ENCODE results near the gene SMARCD1.
"Not testable (repeated sequence)": the region's sequence is repeated elsewhere in the genome, so short reads cannot be mapped to it uniquely, and the experiment has no call there.

Gene SMARCD1

DNA sequence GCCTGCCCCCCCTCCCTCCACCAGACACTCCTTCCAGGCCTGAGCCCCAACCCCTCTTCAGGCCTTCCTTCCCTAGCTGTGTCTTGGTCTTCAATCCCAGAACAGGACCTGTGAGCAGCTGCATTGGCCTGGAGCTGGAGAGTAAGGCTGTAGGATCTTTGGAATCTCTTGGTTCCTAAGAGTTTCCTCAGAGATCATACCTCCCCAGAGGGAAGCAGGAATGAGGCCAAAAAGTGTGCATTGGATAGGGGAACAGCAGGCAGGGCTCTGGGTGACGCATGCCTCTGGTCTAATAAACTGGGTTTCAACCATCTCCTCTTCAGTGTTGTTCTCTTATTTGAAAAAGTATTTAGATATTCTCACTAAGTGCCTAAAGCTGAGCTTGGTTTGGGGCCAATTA, 1.8 kb upstream of the SMARCD1 start:
- DNase-seq (ENCODE audit: low read depth in 1 of 2, low spot score in 1 of 2) = no peak
- H3K4me3 ChIP-seq (replicated peaks; ENCODE audit: insufficient read depth, low read length) = no peak overlapping the region
- no peaks in the 10 kb centered on the region for H3K27me3 ChIP-seq (ENCODE audit: insufficient read depth, poor library complexity, severe bottlenecking)
- H3K27ac ChIP-seq (replicated peaks) = no peak overlapping the region
- TF ChIP-seq, protein P1, sequence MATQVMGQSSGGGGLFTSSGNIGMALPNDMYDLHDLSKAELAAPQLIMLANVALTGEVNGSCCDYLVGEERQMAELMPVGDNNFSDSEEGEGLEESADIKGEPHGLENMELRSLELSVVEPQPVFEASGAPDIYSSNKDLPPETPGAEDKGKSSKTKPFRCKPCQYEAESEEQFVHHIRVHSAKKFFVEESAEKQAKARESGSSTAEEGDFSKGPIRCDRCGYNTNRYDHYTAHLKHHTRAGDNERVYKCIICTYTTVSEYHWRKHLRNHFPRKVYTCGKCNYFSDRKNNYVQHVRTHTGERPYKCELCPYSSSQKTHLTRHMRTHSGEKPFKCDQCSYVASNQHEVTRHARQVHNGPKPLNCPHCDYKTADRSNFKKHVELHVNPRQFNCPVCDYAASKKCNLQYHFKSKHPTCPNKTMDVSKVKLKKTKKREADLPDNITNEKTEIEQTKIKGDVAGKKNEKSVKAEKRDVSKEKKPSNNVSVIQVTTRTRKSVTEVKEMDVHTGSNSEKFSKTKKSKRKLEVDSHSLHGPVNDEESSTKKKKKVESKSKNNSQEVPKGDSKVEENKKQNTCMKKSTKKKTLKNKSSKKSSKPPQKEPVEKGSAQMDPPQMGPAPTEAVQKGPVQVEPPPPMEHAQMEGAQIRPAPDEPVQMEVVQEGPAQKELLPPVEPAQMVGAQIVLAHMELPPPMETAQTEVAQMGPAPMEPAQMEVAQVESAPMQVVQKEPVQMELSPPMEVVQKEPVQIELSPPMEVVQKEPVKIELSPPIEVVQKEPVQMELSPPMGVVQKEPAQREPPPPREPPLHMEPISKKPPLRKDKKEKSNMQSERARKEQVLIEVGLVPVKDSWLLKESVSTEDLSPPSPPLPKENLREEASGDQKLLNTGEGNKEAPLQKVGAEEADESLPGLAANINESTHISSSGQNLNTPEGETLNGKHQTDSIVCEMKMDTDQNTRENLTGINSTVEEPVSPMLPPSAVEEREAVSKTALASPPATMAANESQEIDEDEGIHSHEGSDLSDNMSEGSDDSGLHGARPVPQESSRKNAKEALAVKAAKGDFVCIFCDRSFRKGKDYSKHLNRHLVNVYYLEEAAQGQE (IDR thresholded peaks at IDR 0.05; ENCODE audit: insufficient replicate concordance, low read depth) = no peak
- TF ChIP-seq GABPA (IDR thresholded peaks at IDR 0.05; ENCODE audit: low read depth) (no peak), POLR2AphosphoS5 (IDR thresholded peaks at IDR 0.05; ENCODE audit: low read depth) (no peak), SPI1 (IDR thresholded peaks at IDR 0.05; ENCODE audit: borderline replicate concordance, low read depth) (no peak)
- TF ChIP-seq, protein P2, sequence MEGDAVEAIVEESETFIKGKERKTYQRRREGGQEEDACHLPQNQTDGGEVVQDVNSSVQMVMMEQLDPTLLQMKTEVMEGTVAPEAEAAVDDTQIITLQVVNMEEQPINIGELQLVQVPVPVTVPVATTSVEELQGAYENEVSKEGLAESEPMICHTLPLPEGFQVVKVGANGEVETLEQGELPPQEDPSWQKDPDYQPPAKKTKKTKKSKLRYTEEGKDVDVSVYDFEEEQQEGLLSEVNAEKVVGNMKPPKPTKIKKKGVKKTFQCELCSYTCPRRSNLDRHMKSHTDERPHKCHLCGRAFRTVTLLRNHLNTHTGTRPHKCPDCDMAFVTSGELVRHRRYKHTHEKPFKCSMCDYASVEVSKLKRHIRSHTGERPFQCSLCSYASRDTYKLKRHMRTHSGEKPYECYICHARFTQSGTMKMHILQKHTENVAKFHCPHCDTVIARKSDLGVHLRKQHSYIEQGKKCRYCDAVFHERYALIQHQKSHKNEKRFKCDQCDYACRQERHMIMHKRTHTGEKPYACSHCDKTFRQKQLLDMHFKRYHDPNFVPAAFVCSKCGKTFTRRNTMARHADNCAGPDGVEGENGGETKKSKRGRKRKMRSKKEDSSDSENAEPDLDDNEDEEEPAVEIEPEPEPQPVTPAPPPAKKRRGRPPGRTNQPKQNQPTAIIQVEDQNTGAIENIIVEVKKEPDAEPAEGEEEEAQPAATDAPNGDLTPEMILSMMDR (IDR thresholded peaks at IDR 0.05; ENCODE audit: insufficient read depth, low read length) = no peak

DNA sequence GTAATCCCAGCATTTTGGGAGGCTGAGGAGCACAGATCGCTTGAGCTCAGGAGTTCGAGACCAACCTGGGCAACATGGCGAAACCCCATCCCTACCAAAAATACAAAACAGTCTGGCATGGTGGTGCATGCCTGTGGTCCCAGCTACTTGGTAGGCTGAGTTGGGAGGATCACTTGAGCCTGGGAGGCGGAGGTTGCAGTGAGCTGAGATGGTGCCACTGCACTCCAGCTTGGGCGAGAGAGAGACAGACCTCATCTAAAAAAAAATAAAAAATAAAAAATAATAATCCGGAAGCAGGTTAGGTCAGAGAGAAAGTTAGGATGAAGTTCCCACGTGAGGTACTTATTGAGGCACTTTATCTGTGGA, 750 bp upstream of the SMARCD1 start:
- Histone ChIP-seq H3K4me3 (replicated peaks; ENCODE audit: insufficient read depth, low read length) (peak overlapping the region; percentile 72), H3K27ac (replicated peaks) (peak overlapping the region; percentile 71)
- H3K27me3 ChIP-seq (ENCODE audit: insufficient read depth, poor library complexity, severe bottlenecking); DNase-seq (ENCODE audit: low read depth in 1 of 2, low spot score in 1 of 2): not testable (repeated sequence)

DNA sequence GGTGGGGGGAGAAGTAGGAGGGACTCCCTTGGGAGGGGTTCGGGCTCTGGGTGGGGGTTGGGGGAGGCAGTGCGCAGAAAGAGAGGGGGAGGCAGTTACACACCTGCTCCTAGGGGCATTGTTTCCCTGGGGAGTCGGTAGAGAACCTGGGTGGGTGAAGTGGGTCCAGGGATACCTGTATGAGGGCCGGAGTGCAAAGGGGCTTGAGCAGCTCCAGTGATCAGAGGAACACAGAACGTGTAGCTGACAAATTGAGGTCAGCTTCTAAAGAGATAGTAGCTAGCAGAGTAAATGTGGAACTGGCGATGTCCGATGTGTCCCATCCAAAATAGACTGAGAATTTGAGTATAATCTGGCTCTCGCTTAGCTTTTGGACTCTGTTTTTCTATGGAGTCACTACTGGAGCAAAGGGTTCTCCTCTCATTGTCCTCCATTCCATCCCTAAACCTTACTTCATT, 502 bp downstream of the SMARCD1 start:
- DNase-seq (ENCODE audit: low read depth in 1 of 2, low spot score in 1 of 2) = no peak
- Histone ChIP-seq H3K27me3 (ENCODE audit: insufficient read depth, poor library complexity, severe bottlenecking) (no peaks in the 10 kb centered on the region), H3K27ac (replicated peaks) (no peak overlapping the region; the same call in 1 of the 2 replicates), H3K4me3 (replicated peaks; ENCODE audit: insufficient read depth, low read length) (peak overlapping the region; percentile 72)
- TF ChIP-seq, protein P2 (IDR thresholded peaks at IDR 0.05; ENCODE audit: insufficient read depth, low read length) = no peak
- TF ChIP-seq SPI1 (IDR thresholded peaks at IDR 0.05; ENCODE audit: borderline replicate concordance, low read depth) = no peak
- TF ChIP-seq, protein P1 (IDR thresholded peaks at IDR 0.05; ENCODE audit: insufficient replicate concordance, low read depth) = no peak
- TF ChIP-seq POLR2AphosphoS5 (IDR thresholded peaks at IDR 0.05; ENCODE audit: low read depth) = no peak
- TF ChIP-seq GABPA (IDR thresholded peaks at IDR 0.05; ENCODE audit: low read depth) = no peak

DNA sequence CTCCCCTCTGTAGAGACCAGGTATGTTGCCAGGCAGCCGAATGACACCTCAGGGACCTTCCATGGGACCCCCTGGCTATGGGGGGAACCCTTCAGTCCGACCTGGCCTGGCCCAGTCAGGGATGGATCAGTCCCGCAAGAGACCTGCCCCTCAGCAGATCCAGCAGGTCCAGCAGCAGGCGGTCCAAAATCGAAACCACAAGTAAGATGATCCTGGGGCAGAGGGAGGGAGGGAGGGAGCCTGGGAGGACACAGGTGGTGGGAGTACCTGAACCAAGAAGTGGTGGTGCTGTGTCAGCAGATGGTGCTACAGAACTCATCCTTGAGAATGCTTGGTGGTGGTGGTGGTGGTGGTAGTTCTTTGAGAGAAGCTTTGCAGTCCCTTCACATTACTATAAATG, 1.0 kb downstream of the SMARCD1 start:
- DNase-seq (ENCODE audit: low read depth in 1 of 2, low spot score in 1 of 2) = no peak
- Histone ChIP-seq H3K4me3 (replicated peaks; ENCODE audit: insufficient read depth, low read length) (peak overlapping the region; percentile 72), H3K27me3 (ENCODE audit: insufficient read depth, poor library complexity, severe bottlenecking) (no peaks in the 10 kb centered on the region), H3K27ac (replicated peaks) (no peak overlapping the region)
- TF ChIP-seq SPI1 (IDR thresholded peaks at IDR 0.05; ENCODE audit: borderline replicate concordance, low read depth) (no peak), GABPA (IDR thresholded peaks at IDR 0.05; ENCODE audit: low read depth) (no peak), POLR2AphosphoS5 (IDR thresholded peaks at IDR 0.05; ENCODE audit: low read depth) (no peak)
- TF ChIP-seq, protein P1 (IDR thresholded peaks at IDR 0.05; ENCODE audit: insufficient replicate concordance, low read depth) = no peak
- TF ChIP-seq, protein P2 (IDR thresholded peaks at IDR 0.05; ENCODE audit: insufficient read depth, low read length) = no peak

Data from HL-60 (cell line).